ENCODE measurements around the gene C5.

DNA sequence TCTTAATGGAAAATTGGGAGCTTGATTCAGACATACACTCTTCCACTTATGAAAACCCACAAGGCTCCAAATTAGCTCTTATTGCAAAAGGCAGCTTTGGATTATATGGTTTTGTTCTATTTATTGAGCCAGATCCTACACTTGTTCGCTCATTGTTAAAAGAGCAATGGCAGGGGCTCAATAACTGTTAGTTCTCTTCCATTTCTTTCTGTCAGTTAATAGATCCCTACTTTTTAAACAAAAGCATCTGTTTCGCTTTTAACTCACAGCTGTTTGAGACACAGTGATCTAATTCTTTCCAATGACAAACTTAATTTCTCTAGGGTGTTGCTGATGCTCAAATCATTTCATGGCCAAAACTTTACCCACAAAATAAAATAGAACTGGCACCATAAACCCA, 11.7 kb downstream of the C5 start:
- TF ChIP-seq, protein P1, sequence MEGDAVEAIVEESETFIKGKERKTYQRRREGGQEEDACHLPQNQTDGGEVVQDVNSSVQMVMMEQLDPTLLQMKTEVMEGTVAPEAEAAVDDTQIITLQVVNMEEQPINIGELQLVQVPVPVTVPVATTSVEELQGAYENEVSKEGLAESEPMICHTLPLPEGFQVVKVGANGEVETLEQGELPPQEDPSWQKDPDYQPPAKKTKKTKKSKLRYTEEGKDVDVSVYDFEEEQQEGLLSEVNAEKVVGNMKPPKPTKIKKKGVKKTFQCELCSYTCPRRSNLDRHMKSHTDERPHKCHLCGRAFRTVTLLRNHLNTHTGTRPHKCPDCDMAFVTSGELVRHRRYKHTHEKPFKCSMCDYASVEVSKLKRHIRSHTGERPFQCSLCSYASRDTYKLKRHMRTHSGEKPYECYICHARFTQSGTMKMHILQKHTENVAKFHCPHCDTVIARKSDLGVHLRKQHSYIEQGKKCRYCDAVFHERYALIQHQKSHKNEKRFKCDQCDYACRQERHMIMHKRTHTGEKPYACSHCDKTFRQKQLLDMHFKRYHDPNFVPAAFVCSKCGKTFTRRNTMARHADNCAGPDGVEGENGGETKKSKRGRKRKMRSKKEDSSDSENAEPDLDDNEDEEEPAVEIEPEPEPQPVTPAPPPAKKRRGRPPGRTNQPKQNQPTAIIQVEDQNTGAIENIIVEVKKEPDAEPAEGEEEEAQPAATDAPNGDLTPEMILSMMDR (IDR thresholded peaks at IDR 0.05): no peak
- no peak for TF ChIP-seq POLR2A (IDR thresholded peaks at IDR 0.05)

All from transverse colon (tissue), 3 donors.